HUES64 (cell line): ENCODE data around the gene CST9L.
"Not testable (repeated sequence)": the region's sequence is repeated elsewhere in the genome, so short reads cannot be mapped to it uniquely, and the experiment has no call there.

Experiments used
- H3K27ac ChIP-seq: 2 replicates; pipeline ENCODE4 v1.7.0; 2013; ENCODE audit warnings: low read depth, low read length, inconsistent platforms
- H3K27me3 ChIP-seq: 2 replicates; pipeline ENCODE4 v1.6.1; 2013; ENCODE audit warnings: mild to moderate bottlenecking, low read length; ENCODE audit not compliant: insufficient read depth
- H3K36me3 ChIP-seq: 2 replicates; pipeline ENCODE4 v1.6.1; 2013; ENCODE audit warnings: mild to moderate bottlenecking, low read length; ENCODE audit not compliant: insufficient read depth
- H3K4me1 ChIP-seq: 2 replicates; pipeline ENCODE4 v1.6.1; 2013; ENCODE audit warnings: mild to moderate bottlenecking, low read length, moderate library complexity; ENCODE audit not compliant: insufficient read depth
- H3K4me3 ChIP-seq: 2 replicates; pipeline ENCODE4 v1.5.1; 2013; ENCODE audit warnings: mild to moderate bottlenecking, low read length, moderate library complexity
- H3K9ac ChIP-seq: 2 replicates; pipeline ENCODE4 v1.6.1; 2013; ENCODE audit warnings: mild to moderate bottlenecking, low read depth, low read length
- H3K9me3 ChIP-seq: 2 replicates; pipeline ENCODE4 v1.6.1; 2013; ENCODE audit warnings: low read depth, low read length; ENCODE audit not compliant: insufficient read depth
- WGBS: fragments of 150-250, 120-280 bp; methylation state at CpG from one replicate; pipeline ENCODE4 v1.1.7; 2013; ENCODE audit warnings: missing lambda C conversion rate; 5-methylcytosine and 5-hydroxymethylcytosine counted together

The CST9L gene

DNA sequence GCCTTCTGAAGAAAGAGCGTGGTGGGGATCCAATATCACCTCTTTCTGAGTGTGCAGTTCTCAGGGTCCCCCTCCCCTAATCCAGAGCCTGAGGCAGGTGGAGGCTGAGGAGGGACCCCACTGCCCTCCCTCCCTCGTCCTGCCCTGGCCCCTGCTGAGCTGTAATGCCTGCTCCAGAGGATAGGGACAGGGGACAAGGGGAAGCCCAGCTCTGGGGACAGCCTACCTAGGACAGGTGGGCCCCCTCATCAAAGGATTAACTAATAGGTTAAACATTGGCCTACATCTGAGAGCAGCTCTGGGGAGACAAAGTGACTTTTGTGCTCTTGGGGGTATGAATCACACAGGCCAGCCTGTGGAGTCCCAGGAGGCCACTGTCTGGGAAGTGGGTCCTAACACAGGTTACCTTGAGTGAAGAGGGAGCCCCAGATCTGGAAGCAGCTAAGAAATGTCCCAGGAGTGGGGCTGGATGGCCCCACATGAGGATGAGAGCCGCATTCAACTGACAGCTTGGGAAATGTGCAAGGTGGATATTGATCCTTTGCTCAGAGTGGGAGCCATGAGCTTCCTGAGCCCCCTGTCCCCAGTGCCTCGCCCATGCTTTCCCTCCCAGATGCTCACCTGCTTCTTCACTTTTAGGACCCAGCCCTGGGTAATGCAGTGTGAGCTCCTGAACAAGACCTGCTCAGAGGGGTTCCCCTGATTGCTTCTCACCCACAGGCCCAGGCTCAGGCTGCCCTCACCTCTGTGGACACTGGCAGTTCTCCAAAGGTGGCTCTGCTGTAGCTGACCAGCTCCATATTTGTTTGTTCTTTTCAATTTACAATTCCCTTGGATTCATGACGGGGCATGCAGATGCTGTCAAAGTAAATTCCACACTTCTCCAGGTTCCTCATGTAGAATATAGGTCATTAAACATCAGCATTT is 17.8 kb upstream of the CST9L start:
- Histone ChIP-seq H3K9ac (no peak overlapping the region), H3K9me3 (no peaks in the 10 kb centered on the region), H3K4me1 (peaks cover 5% of the 10 kb centered on the region; the same call in 1 of the 2 replicates), H3K36me3 (no peaks in the 10 kb centered on the region), H3K27ac (no peak overlapping the region), H3K4me3 (no peak overlapping the region), H3K27me3 (no peaks in the 10 kb centered on the region)
- 86% methylated on average over 5 of the region's 5 CpGs for WGBS

DNA sequence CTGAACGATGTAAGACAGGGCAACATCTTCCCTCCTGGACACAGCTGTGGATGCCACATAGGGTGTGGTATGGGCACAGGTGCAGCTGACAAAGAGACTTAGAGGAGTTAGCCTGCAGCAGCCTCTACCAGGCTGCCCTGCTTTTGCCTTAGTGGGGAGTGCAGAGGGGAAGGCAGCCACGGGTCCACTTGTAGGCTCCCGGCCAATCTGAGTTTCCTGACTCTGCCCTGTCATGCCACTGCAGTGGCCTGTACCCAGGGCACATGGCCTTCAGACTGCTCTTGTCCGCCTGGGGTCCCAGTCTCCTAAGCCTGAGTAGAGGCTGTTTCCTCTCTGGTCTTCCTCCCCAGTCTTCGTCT is 17.1 kb upstream of the CST9L start:
- no peak overlapping the region for H3K9ac ChIP-seq
- H3K36me3 ChIP-seq = no peaks in the 10 kb centered on the region
- H3K27ac ChIP-seq = no peak overlapping the region
- whole genome bisulfite sequencing = 93% methylated on average over 5 of the region's 5 CpGs
- no peaks in the 10 kb centered on the region for H3K27me3 ChIP-seq
- H3K4me1 ChIP-seq = peaks cover 5% of the 10 kb centered on the region; the same call in 1 of the 2 replicates
- no peaks in the 10 kb centered on the region for H3K9me3 ChIP-seq
- H3K4me3 ChIP-seq = no peak overlapping the region

DNA sequence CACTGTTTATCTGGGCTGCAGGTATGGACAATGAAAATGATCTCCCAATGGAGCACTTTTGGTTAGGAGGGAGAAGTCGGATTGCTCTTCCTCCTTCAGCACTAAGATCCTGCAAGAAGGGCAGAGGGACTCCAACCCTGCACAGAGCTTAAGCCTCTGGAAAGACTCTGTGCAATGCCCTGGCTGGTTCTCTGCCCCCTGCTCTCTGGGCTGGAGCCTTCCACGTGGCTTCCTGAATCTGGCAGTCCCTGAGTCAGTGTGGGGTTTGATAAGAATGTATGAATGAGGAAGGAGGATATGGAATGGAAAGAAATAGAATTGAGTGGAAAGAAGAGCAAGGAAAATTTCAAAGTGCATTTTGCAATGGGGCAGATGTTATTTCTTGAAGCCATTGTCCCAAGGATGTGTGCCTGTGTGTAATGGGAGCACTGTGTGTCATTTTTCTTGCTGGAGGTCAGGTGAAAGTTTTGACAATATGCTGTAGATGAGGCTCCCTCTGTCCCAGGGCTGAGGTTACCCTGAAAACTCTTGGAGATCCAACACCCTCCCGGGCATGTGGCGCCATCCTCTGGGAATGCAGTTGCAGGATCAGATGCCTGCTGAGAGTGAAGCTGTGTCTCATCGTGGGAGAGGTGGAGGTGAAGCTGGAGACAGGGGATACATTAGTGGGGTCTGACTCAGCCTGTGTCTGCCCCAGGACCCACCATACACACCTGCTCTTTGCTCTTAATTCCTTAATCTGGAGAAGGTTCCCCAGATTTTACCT is 16.3 kb upstream of the CST9L start:
- Histone ChIP-seq H3K36me3 (no peaks in the 10 kb centered on the region), H3K27me3 (no peaks in the 10 kb centered on the region), H3K9me3 (no peaks in the 10 kb centered on the region), H3K4me1 (peaks cover 5% of the 10 kb centered on the region; the same call in 1 of the 2 replicates), H3K4me3 (no peak overlapping the region), H3K27ac (no peak overlapping the region), H3K9ac (no peak overlapping the region)
- 81% methylated on average over 5 of the region's 5 CpGs for WGBS

DNA sequence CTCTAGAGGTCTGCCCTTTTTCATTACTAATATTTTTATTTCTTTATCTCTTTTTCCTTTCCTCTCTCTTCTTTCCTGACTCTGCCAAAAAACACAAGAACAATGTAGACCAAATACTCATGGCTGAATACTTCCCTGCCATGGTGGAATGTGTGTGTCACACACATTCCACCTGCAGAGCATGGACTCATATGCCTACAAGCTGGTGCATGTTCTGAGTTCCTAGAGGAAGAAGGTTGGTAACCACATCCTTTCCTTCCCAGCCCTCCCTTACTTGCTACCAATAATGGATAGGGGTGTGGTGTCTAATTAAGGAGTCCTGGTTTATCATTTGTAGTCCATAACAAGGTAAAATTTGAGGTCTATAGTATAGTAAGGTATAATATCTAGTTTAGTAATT is 15.2 kb upstream of the CST9L start:
- no peaks in the 10 kb centered on the region for H3K4me1 ChIP-seq
- no peaks in the 10 kb centered on the region for H3K9me3 ChIP-seq
- no peaks in the 10 kb centered on the region for H3K36me3 ChIP-seq
- no peak overlapping the region for H3K4me3 ChIP-seq
- no peak overlapping the region for H3K9ac ChIP-seq
- H3K27ac ChIP-seq = no peak overlapping the region
- no peaks in the 10 kb centered on the region for H3K27me3 ChIP-seq

GRCh38 chr20:23582293-23582692 is 14.0 kb upstream of the CST9L start:
- H3K4me1 ChIP-seq = no peaks in the 10 kb centered on the region
- WGBS = 95% methylated on average over 1 of the region's 1 CpG
- H3K9ac ChIP-seq = no peak overlapping the region
- H3K27ac ChIP-seq = no peak overlapping the region
- H3K4me3 ChIP-seq = no peak overlapping the region
- H3K36me3 ChIP-seq = no peaks in the 10 kb centered on the region
- no peaks in the 10 kb centered on the region for H3K9me3 ChIP-seq
- H3K27me3 ChIP-seq = no peaks in the 10 kb centered on the region

- H3K9me3 ChIP-seq, H3K27ac ChIP-seq, H3K4me1 ChIP-seq, H3K4me3 ChIP-seq, H3K27me3 ChIP-seq, H3K9ac ChIP-seq, H3K36me3 ChIP-seq: not testable (repeated sequence)
- 91% methylated on average over 9 of the region's 9 CpGs for WGBS
Measured at GRCh38 chr20:23581833-23582232, 13.5 kb upstream of the CST9L start.

GRCh38 chr20:23574977-23575376 is 6.7 kb upstream of the CST9L start:
- Histone ChIP-seq H3K9me3 (no peaks in the 10 kb centered on the region), H3K36me3 (no peaks in the 10 kb centered on the region), H3K9ac (no peak overlapping the region), H3K4me1 (no peaks in the 10 kb centered on the region), H3K27me3 (no peaks in the 10 kb centered on the region), H3K27ac (no peak overlapping the region), H3K4me3 (no peak overlapping the region)

- 97% methylated on average over 2 of the region's 2 CpGs for WGBS
- H3K36me3 ChIP-seq = no peaks in the 10 kb centered on the region
- H3K4me1 ChIP-seq = no peaks in the 10 kb centered on the region
Measured at GRCh38 chr20:23570178-23570760, 2.0 kb upstream of the CST9L start.

DNA sequence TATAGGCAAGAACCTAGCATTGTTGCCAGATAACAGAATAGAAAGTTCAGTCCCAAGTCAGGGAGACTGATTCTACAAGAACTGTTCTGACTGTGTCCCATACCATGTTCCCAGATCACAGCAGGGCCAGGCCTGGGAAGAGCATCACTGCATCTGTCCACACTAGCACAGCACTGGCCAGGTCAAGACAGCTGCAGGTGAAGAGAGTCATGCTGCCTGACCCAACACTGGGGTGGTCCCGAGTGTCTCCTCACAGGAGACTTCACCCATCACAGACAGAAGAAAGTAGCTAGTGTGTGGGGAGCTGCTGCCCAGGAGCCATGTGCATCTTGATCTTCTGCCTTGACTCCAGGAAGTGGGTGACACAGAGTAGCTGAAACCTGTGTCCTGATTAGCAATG is 1.3 kb upstream of the CST9L start:
- H3K36me3 ChIP-seq = no peaks in the 10 kb centered on the region
- no peak overlapping the region for H3K27ac ChIP-seq
- no peak overlapping the region for H3K4me3 ChIP-seq
- H3K27me3 ChIP-seq = no peaks in the 10 kb centered on the region
- no peaks in the 10 kb centered on the region for H3K9me3 ChIP-seq
- WGBS = 100% methylated on average over 1 of the region's 1 CpG
- no peaks in the 10 kb centered on the region for H3K4me1 ChIP-seq
- H3K9ac ChIP-seq = no peak overlapping the region

More at GRCh38 chr20:23570178-23570760, 2.0 kb upstream of the CST9L start:
- no peak overlapping the region for H3K4me3 ChIP-seq
- no peaks in the 10 kb centered on the region for H3K27me3 ChIP-seq
- no peaks in the 10 kb centered on the region for H3K9me3 ChIP-seq
- H3K27ac ChIP-seq = no peak overlapping the region
- H3K9ac ChIP-seq = no peak overlapping the region

- Histone ChIP-seq H3K36me3 (no peaks in the 10 kb centered on the region), H3K27me3 (no peaks in the 10 kb centered on the region)
- WGBS = 87% methylated on average over 1 of the region's 1 CpG
Measured at GRCh38 chr20:23568971-23569330, 667 bp upstream of the CST9L start.

DNA sequence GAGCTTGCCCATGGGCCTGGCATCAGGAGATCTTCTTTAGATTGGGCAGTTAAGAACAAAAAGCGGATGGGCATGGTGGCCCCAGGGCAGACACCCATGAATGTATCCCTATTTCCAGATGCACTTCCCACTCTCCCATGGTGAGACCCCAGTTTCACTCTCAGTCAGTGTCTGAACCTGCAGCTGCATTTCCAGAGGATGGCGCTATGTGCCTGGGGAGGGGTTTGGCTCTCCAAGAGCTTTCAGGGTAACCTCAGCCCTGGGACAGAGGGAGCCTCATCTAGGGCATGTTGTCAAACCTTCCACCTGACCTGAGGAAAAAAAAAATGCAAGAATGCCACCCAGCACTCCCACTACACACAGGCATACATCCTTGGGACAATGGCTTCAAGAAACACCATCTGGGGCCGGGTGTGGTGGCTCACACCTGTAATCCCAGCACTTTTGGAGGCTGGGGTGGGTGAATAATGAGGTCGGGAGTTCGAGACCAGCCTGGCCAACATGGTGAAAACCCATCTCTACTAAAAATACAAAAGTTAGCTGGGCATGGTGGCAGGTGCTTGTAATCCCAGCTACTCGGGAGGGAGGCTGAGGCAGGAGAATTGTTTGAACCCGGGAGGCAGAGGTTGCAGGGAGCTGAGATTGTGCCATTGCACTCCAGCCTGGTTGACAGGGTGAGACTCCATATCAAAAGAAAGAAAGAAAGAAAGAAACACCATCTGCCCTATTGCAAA is 1.9 kb downstream of the CST9L start:
- Histone ChIP-seq H3K27ac (no peak overlapping the region), H3K27me3 (no peaks in the 10 kb centered on the region), H3K4me1 (no peaks in the 10 kb centered on the region), H3K9ac (no peak overlapping the region), H3K9me3 (peaks cover 16% of the 10 kb centered on the region), H3K36me3 (no peaks in the 10 kb centered on the region), H3K4me3 (no peak overlapping the region)
- whole genome bisulfite sequencing = 89% methylated on average over 5 of the region's 7 CpGs

More at GRCh38 chr20:23568971-23569330, 667 bp upstream of the CST9L start:
- no peaks in the 10 kb centered on the region for H3K4me1 ChIP-seq
- no peak overlapping the region for H3K4me3 ChIP-seq
- no peak overlapping the region for H3K9ac ChIP-seq
- no peak overlapping the region for H3K27ac ChIP-seq
- no peaks in the 10 kb centered on the region for H3K9me3 ChIP-seq
